ENCODE data around the gene CDC42EP5. TPM values are rescaled to one million over a fixed set of nuclear protein-coding genes. Genes with fewer than 3 reads are reported as not detected.

The CDC42EP5 gene
- total RNA-seq, 1 donor from 2014 or later, result 64.2 TPM

DNA sequence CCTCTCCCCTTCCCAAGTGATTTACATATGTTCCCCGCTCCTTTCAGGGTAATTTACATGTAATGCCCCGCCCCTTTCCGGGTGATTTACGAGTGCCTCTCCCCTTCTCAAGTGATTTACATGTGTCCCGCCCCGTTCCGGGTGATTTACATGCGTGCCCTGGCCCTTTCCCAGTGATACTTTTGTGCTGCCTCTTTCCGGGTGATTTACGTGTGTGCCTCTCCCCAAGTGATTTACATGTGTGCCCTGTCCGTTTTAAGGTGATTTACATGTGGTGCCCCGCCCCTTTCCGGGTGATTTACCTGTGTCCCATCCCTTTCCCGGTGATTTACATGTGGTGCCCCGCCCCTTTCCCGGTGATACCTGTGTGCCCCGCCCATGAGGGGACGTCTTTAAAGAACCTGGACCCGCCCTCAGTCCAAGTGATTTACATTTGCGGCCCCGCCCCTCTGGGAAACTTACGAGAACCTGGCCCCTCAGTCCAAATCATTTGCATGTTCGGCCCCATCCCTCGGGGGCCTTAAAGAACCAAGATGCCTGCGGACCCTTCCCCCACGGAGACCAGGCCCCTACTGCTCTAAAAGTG, 9.0 kb downstream of the CDC42EP5 start:
- Histone ChIP-seq H3K4me2 (ENCODE audit: low read length) (peak overlapping the region; percentile 93), H2AFZ (ENCODE audit: low read depth, low read length) (peak overlapping the region; percentile 69), H3K9ac (ENCODE audit: low read length) (peak overlapping the region; percentile 84), H3K9me3 (ENCODE audit: insufficient read depth, low read depth, low read length) (no peaks in the 10 kb centered on the region), H3K27ac (ENCODE audit: low read depth, low read length) (peak overlapping the region; percentile 83), H3K79me2 (ENCODE audit: insufficient read depth, low read length) (peaks cover 25% of the 10 kb centered on the region), H3K4me1 (ENCODE audit: insufficient read depth, low read length) (peaks cover 24% of the 10 kb centered on the region), H3K36me3 (ENCODE audit: insufficient read depth, low read length) (peaks cover 4% of the 10 kb centered on the region), H3K27me3 (ENCODE audit: insufficient read depth, low read length) (no peaks in the 10 kb centered on the region), H4K20me1 (ENCODE audit: insufficient read depth, low read length) (peaks cover 29% of the 10 kb centered on the region), H3K4me3 (ENCODE audit: insufficient read depth, low read depth, low read length) (peak overlapping the region; percentile 54)
- TF ChIP-seq CTCF (IDR thresholded peaks at IDR 0.05; ENCODE audit: insufficient read depth, low read depth, low read length) (no peak), EZH2 (IDR thresholded peaks at IDR 0.05; ENCODE audit: insufficient read depth, low read length) (no peak)
- Mint-ChIP-seq H3K27ac (ENCODE audit: unreplicated experiment) (peak overlapping the region; percentile 96), H3K9me3 (ENCODE audit: unreplicated experiment) (no peaks in the 10 kb centered on the region), H3K27me3 (ENCODE audit: low read depth, unreplicated experiment) (no peaks in the 10 kb centered on the region), H3K36me3 (ENCODE audit: low read depth, unreplicated experiment) (peaks cover 13% of the 10 kb centered on the region), H3K4me1 (ENCODE audit: low read depth, unreplicated experiment) (peaks cover 8% of the 10 kb centered on the region), H3K4me3 (ENCODE audit: unreplicated experiment) (peak overlapping the region; percentile 84)
- no peak for FAIRE-seq
- peak; percentile 73 for DNase-seq (ENCODE audit: low read depth)

DNA sequence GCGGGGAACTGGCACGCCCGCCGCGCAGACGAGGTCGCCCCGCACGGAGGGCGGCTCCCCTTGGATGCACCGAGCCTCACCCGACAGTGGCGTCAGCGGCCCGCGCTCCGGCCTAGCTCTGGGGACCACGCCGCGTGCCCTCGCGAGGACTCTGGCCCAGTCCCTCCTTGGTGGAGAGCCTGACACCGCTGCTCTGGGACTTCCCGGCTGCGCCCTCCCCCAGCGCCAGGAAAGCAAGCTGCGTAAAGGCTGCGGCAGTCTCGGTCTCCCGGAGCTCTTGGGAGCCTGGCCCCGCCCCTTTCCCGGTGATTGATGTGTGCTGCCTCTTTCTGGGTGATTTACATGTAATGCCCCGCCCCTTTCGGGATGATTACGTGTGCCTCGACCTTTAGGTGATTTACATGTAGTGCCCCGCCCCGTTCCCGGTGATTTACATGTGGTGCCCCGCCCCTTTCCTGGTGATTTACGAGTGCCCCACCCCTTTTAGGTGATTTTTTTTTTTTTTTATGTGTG, 9.5 kb downstream of the CDC42EP5 start, which contains the start of gene LENG9:
TSS of gene LENG9 (minus strand) at position 248 of the 513 bp plus-strand sequence. CDS start 252 bp downstream, outside the sequence.
- Mint-ChIP-seq H3K27me3 (ENCODE audit: low read depth, unreplicated experiment) (no peaks in the 10 kb centered on the region), H3K4me1 (ENCODE audit: low read depth, unreplicated experiment) (peaks cover 8% of the 10 kb centered on the region), H3K4me3 (ENCODE audit: unreplicated experiment) (peak within 1 kb of the TSS; percentile 84), H3K9me3 (ENCODE audit: unreplicated experiment) (no peaks in the 10 kb centered on the region), H3K27ac (ENCODE audit: unreplicated experiment) (peak within 1 kb of the TSS; percentile 96), H3K36me3 (ENCODE audit: low read depth, unreplicated experiment) (peaks cover 18% of the 10 kb centered on the region)
- H2AFZ ChIP-seq (ENCODE audit: low read depth, low read length), result peak within 1 kb of the TSS; percentile 69
- H3K9ac ChIP-seq (ENCODE audit: low read length), result peak within 1 kb of the TSS; percentile 84
- H3K79me2 ChIP-seq (ENCODE audit: insufficient read depth, low read length), result peaks cover 31% of the 10 kb centered on the region
- peak within 1 kb of the TSS; percentile 83 for H3K27ac ChIP-seq (ENCODE audit: low read depth, low read length)
- no peak for TF ChIP-seq EZH2 (IDR thresholded peaks at IDR 0.05; ENCODE audit: insufficient read depth, low read length)
- no peak for TF ChIP-seq CTCF (IDR thresholded peaks at IDR 0.05; ENCODE audit: insufficient read depth, low read depth, low read length)
- peak within 1 kb of the TSS; percentile 54 for H3K4me3 ChIP-seq (ENCODE audit: insufficient read depth, low read depth, low read length)
- peak within 1 kb of the TSS; percentile 93 for H3K4me2 ChIP-seq (ENCODE audit: low read length)
- no peak for FAIRE-seq
- H3K27me3 ChIP-seq (ENCODE audit: insufficient read depth, low read length), result no peaks in the 10 kb centered on the region
- DNase-seq (ENCODE audit: low read depth), result peak; percentile 97
- H4K20me1 ChIP-seq (ENCODE audit: insufficient read depth, low read length), result peaks cover 34% of the 10 kb centered on the region
- H3K36me3 ChIP-seq (ENCODE audit: insufficient read depth, low read length), result peaks cover 5% of the 10 kb centered on the region
- no peaks in the 10 kb centered on the region for H3K9me3 ChIP-seq (ENCODE audit: insufficient read depth, low read depth, low read length)
- peaks cover 24% of the 10 kb centered on the region for H3K4me1 ChIP-seq (ENCODE audit: insufficient read depth, low read length)

Measured in astrocyte (in vitro differentiated cells and primary cell).